SJCRH30 (cell line): ENCODE data around the gene MAN2B2. TPM values are rescaled to one million over a fixed set of nuclear protein-coding genes. Genes with fewer than 3 reads are reported as not detected.

Experiments used
- DNase-seq, 2 experiments: peaks; one replicate each; pipeline ENCODE4 v3.0.0-alpha.2; 2015 to 2020
- H3K27ac ChIP-seq: fragments of 250-450 bp; sonication (Bioruptor Pico); 2 replicates; pipeline ENCODE4 v1.5.1; 2020; ENCODE audit warnings: mild to moderate bottlenecking, moderate library complexity
- H3K27me3 ChIP-seq: fragments of 250-450 bp; sonication (Bioruptor Pico); 2 replicates; pipeline ENCODE4 v1.5.1; 2020; ENCODE audit warnings: mild to moderate bottlenecking, moderate library complexity
- H3K36me3 ChIP-seq: fragments of 250-450 bp; sonication (Bioruptor Pico); 2 replicates; pipeline ENCODE4 v1.5.1; 2020; ENCODE audit warnings: mild to moderate bottlenecking, moderate library complexity
- H3K4me1 ChIP-seq: fragments of 250-450 bp; sonication (Bioruptor Pico); 2 replicates; pipeline ENCODE4 v1.5.1; 2020; ENCODE audit warnings: mild to moderate bottlenecking, moderate library complexity
- H3K4me3 ChIP-seq: fragments of 250-450 bp; sonication (Bioruptor Pico); 2 replicates; pipeline ENCODE4 v1.5.1; 2020; ENCODE audit warnings: mild to moderate bottlenecking, moderate library complexity
- H3K9me3 ChIP-seq: fragments of 250-450 bp; sonication (Bioruptor Pico); replicated peaks from 2 replicates; pipeline ENCODE4 v1.5.1; 2020; ENCODE audit warnings: mild to moderate bottlenecking, moderate library complexity
- total RNA-seq: library from RNA; depleted of rRNA; stranded (reverse); fragments of >200 nt; shearing (Covaris generic); gene quantifications from 2 replicates; pipeline ENCODE4 v1.2.3, GENCODE V29; 2014

MAN2B2 gene
- total RNA-seq, 1 experiment from 2014 or later: 9.1 TPM

DNA sequence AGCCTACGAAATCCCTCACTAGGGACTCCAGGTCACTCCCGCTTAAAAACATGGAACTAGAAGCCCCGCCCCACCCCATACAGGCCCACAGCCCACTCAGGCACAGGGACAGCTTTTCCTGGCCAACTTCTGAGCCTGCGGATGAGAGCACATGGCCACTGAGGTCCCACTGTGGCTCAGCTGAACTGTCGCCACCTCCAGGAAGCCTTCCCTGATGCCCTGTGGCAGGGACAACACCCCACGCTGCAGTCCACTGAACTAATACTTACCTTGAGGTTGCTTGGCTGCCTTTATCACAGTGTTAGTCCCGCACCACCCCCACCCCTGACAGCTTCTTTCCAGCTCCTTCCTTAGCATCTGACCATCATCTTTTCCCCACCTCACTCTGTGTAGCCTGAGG is 39.3 kb upstream of the MAN2B2 start:
- no peak overlapping the region for H3K4me3 ChIP-seq

DNA sequence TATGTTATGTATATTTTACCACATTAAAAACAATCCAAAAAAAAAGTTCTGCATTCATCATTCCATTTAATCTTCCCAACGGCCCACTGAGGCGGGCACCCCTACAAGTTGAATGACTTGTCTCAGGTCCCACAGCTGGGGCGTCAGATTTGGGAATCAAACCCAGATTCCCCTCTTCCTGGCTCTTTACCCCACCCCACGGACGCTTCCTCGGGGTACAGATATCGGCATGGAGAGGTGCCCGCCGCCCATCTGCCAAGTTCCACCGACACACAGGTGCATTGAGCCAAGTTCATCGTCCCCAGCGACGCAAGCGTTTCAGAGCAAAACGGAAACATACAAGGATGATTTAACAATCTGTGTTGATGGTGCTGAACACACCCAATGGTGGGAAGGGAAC is 36.9 kb upstream of the MAN2B2 start:
- Histone ChIP-seq H3K27me3 (no peaks in the 10 kb centered on the region), H3K36me3 (no peaks in the 10 kb centered on the region), H3K27ac (no peak overlapping the region), H3K4me3 (no peak overlapping the region), H3K9me3 (peaks cover 7% of the 10 kb centered on the region; the same call in 1 of the 2 replicates), H3K4me1 (no peaks in the 10 kb centered on the region)
- no peak for DNase-seq

More for the DNA sequence above, 39.3 kb upstream of the MAN2B2 start:
- Histone ChIP-seq H3K27ac (no peak overlapping the region), H3K27me3 (peaks cover 3% of the 10 kb centered on the region; the same call in 1 of the 2 replicates), H3K9me3 (peaks cover 7% of the 10 kb centered on the region; the same call in 1 of the 2 replicates), H3K4me1 (no peaks in the 10 kb centered on the region), H3K36me3 (no peaks in the 10 kb centered on the region)
- DNase-seq: no peak

- Histone ChIP-seq H3K4me3 (no peak overlapping the region), H3K27me3 (no peaks in the 10 kb centered on the region), H3K36me3 (no peaks in the 10 kb centered on the region), H3K4me1 (no peaks in the 10 kb centered on the region), H3K27ac (no peak overlapping the region), H3K9me3 (peaks cover 7% of the 10 kb centered on the region; the same call in 1 of the 2 replicates)
- no peak for DNase-seq
Measured at GRCh38 chr4:6538575-6538974, 36.4 kb upstream of the MAN2B2 start.

- no peaks in the 10 kb centered on the region for H3K27me3 ChIP-seq
- peaks cover 1% of the 10 kb centered on the region; the same call in 1 of the 2 replicates for H3K9me3 ChIP-seq
- no peaks in the 10 kb centered on the region for H3K36me3 ChIP-seq
- no peak for DNase-seq
- H3K27ac ChIP-seq: no peak overlapping the region
- H3K4me3 ChIP-seq: no peak overlapping the region
- H3K4me1 ChIP-seq: no peaks in the 10 kb centered on the region
Measured at GRCh38 chr4:6539009-6539764, 35.8 kb upstream of the MAN2B2 start.

DNA sequence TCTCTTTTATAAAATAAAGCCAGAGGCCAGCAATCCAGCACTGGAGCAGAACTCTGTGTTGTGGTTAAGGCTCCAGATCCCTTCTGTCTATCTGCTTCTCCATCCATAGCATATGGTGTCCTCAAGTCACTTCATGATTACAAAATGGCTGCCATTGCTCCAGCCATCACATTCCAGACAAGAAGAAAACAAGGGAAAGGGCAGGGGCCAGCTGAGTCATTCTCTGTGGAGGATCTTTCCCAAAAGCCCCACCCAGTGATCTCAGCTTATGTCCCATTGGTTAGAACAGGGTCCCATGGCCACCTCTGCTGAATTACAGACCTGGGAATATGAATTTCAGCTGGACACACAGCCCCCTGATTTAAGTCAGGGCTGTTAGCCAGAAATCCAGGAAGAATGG is 34.1 kb upstream of the MAN2B2 start:
- no peaks in the 10 kb centered on the region for H3K9me3 ChIP-seq
- H3K27me3 ChIP-seq: no peaks in the 10 kb centered on the region
- H3K36me3 ChIP-seq: no peaks in the 10 kb centered on the region
- no peak overlapping the region for H3K4me3 ChIP-seq
- H3K4me1 ChIP-seq: no peaks in the 10 kb centered on the region
- no peak for DNase-seq
- H3K27ac ChIP-seq: no peak overlapping the region

DNA sequence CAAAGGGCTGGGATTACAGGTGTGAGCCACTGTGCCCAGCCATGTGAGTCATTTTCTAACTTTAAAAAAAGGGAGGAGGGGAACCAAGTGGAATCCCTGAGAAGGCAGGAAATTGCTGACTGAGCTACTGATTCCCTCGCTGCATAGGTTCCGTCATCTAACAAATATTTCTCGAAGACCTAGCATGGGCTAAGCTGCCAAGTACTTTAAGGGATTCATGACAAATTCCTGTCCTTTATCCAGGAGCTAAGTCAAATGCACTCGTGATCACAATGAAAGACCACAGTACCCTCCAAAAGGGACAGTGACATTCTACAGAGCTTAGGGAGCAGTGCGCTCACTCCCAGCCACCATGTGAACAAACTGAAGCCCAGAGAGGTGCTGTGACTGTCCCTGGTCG is 33.2 kb upstream of the MAN2B2 start:
- Histone ChIP-seq H3K36me3 (no peaks in the 10 kb centered on the region), H3K9me3 (no peaks in the 10 kb centered on the region), H3K27ac (no peak overlapping the region), H3K4me3 (no peak overlapping the region), H3K4me1 (no peaks in the 10 kb centered on the region), H3K27me3 (no peaks in the 10 kb centered on the region)
- DNase-seq: no peak

DNA sequence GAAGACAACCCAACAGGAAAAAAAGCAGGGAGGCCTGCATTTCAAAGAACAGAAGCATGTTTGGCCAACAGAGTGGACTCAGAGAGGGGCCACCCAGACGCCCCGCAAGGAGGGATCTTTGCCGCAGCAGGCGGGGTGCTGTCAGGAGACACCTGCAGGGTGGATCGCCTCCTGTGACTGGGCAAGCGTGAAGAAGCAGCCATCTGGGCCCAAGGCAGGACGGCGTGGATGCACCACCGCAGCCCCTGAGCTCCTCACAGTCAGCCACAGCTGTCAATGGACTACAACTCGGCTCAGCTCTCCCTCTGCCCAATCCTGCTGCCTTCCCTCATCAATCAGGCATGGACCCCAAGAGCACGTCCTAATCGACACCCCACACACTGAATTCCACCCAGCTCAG is 32.0 kb upstream of the MAN2B2 start:
- no peak overlapping the region for H3K27ac ChIP-seq
- no peaks in the 10 kb centered on the region for H3K36me3 ChIP-seq
- H3K4me3 ChIP-seq: no peak overlapping the region
- no peaks in the 10 kb centered on the region for H3K9me3 ChIP-seq
- no peaks in the 10 kb centered on the region for H3K4me1 ChIP-seq
- 0 out of 2 replicates have a peak, but pooled peaks cover 3% of the 10 kb centered on the region for H3K27me3 ChIP-seq
- DNase-seq: no peak

DNA sequence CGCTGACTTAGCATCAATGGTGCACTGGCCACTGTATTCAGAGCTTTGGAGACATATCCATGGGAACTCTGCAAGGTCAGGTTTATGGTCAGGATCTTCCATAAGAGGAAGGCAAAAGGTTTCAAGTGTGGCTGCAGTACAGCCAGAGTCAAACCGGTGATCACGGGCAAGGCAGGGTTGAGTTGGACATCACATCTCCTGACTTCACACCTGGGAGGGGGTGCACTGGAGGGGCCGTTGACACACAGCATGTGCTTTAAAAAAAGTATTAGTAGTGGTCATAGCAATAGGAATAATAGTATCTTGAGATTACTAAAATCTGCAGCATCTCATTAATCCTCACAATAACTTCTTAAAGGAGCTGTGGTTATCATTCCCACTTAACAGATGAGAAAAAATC is 28.9 kb upstream of the MAN2B2 start:
- no peak overlapping the region for H3K4me3 ChIP-seq
- H3K36me3 ChIP-seq: no peaks in the 10 kb centered on the region
- DNase-seq: no peak
- 0 out of 2 replicates have a peak, but pooled peaks cover 3% of the 10 kb centered on the region for H3K27me3 ChIP-seq
- no peaks in the 10 kb centered on the region for H3K9me3 ChIP-seq
- H3K4me1 ChIP-seq: no peaks in the 10 kb centered on the region
- H3K27ac ChIP-seq: no peak overlapping the region

- Histone ChIP-seq H3K27me3 (0 out of 2 replicates have a peak, but pooled peaks cover 3% of the 10 kb centered on the region), H3K36me3 (no peaks in the 10 kb centered on the region), H3K9me3 (no peaks in the 10 kb centered on the region), H3K4me3 (no peak overlapping the region), H3K4me1 (no peaks in the 10 kb centered on the region), H3K27ac (no peak overlapping the region)
- DNase-seq: peak; percentile 58 to 82
Measured at GRCh38 chr4:6546681-6547447, 28.1 kb upstream of the MAN2B2 start.

DNA sequence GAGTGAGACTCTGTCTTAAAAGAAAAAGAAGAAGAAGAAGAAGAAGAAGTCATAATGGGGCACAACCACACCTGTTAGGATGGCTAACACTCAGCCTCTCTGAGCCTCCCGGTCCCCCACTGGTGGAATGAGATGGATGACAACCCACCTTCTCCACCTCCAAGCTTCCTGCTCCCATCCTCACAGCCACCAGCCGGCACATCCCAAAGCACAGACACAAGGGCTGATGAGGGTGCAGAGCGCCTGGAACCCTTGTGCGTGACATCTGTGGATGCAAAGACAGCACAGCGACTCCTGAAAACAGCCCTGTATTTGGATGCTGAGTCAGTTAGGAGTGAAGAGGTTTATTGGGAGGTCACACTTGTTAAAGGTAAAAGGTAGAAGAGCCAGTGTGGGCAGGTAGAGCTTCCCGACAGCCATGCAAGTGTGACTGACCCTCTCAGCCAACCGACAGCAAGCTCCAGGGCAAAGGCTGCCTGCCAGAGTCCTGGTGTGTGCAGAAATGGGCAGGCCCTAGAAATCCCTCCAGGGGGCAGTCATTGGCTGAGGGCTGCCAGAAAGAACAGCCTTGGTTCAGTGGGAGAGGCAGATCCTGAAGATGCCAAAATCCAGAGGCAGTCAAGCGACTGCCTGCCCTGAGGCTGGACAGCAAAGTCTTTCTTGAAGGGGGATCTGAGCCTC is 26.6 kb upstream of the MAN2B2 start:
- no peaks in the 10 kb centered on the region for H3K9me3 ChIP-seq
- peaks cover 5% of the 10 kb centered on the region; the same call in 1 of the 2 replicates for H3K27me3 ChIP-seq
- no peaks in the 10 kb centered on the region for H3K4me1 ChIP-seq
- H3K36me3 ChIP-seq: no peaks in the 10 kb centered on the region
- peak; percentile 61 to 71 for DNase-seq
- H3K4me3 ChIP-seq: no peak overlapping the region
- H3K27ac ChIP-seq: no peak overlapping the region

DNA sequence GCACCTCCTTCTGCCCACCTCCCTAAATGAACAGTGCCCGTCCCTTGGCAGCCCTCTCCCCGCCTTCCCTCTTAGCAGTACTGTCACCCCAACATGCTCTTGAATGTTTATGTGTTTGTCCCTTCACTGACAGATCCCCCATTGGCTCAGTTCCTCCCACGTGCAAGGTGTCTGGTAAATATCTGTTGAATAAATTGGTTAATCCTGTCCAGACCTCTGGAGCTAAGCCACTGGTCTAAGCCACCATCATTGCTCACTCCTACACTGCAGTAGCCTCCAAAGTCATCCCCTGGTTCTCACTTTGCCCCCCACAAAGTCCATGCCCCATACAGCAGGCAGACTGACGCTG is 26.1 kb upstream of the MAN2B2 start:
- no peak overlapping the region for H3K4me3 ChIP-seq
- H3K9me3 ChIP-seq: no peaks in the 10 kb centered on the region
- H3K27ac ChIP-seq: no peak overlapping the region
- H3K36me3 ChIP-seq: no peaks in the 10 kb centered on the region
- DNase-seq: no peak
- no peaks in the 10 kb centered on the region for H3K4me1 ChIP-seq
- peaks cover 8% of the 10 kb centered on the region; the same call in 1 of the 2 replicates for H3K27me3 ChIP-seq

DNA sequence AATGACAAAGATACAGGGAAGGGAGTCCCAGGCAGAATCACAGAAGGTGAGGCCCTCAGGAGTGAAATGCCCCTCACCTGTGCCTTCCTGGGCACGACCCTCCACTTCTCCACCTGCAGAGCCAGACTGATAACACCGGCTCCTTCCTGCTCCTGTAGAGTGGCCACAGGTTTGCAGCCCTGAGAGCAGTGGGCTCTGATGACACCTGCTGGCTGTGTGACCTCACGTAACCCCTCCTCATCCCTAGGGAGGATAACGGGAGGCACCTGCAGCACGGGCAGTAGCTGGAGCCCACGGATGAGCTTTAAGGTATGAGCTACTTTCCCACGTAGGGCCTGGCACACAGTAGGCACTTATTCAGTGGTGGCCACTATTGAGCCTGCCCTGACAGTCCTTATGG is 25.5 kb upstream of the MAN2B2 start:
- Histone ChIP-seq H3K27me3 (peaks cover 8% of the 10 kb centered on the region; the same call in 1 of the 2 replicates), H3K9me3 (no peaks in the 10 kb centered on the region), H3K4me3 (no peak overlapping the region)

DNA sequence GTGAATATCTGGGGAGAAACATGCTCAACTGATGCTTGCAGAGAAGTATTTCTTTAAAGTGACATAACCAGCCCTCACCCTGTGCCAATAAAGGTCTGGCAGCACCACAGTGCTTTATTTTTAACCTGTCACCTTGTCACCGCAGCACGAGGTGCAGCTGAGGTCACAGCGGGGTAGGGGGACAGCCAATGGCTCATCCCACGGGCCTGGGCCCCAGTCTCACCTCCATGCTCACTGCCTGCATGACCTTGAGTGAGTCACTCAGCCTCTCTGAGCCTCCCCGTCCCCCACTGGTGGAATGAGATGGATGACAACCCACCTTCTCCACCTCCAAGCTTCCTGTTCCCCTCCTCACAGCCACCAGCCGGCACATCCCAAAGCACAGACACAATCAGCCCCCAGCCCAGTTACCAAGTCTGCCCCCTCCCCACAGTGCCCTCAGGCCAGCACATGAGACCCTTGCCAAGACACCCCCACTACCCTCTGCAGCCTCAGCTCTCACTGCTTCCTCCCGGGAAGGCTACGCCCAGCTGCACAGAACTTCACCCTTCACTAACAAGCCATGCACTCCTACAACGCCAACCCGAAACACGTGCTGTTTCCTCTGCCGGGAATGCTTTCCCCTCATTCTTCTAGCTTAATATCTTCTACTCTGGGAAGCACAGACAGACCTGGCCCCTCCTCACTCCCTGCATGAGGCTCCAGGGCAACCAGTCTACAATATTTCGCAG is 24.9 kb upstream of the MAN2B2 start:
- no peak overlapping the region for H3K27ac ChIP-seq
- no peaks in the 10 kb centered on the region for H3K36me3 ChIP-seq
- peaks cover 8% of the 10 kb centered on the region; the same call in 1 of the 2 replicates for H3K27me3 ChIP-seq
- no peak for DNase-seq
- no peak overlapping the region for H3K4me3 ChIP-seq
- no peaks in the 10 kb centered on the region for H3K9me3 ChIP-seq
- no peaks in the 10 kb centered on the region for H3K4me1 ChIP-seq

More for the DNA sequence above, 25.5 kb upstream of the MAN2B2 start:
- no peak overlapping the region for H3K27ac ChIP-seq
- DNase-seq: no peak
- H3K36me3 ChIP-seq: no peaks in the 10 kb centered on the region
- no peaks in the 10 kb centered on the region for H3K4me1 ChIP-seq

DNA sequence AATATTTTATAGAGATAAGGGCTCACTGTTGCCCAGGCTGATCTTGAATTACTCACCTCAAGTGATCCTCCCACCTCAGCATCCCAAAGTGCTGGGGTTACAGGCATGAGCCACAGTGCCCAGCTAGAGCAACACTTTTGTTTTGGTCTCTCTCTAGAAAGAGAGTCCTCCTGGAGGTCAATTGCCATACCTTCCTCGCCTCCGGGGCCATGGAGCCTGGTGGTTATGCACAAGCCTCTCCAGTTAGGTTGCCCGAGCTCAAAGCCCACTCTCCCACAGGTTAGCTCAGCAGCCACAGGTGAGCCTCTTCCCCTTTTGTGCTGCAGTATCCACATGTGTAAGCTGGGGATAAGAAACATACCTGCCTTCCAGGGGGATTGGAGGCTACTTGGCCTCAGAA is 24.2 kb upstream of the MAN2B2 start:
- Histone ChIP-seq H3K27me3 (peaks cover 8% of the 10 kb centered on the region; the same call in 1 of the 2 replicates), H3K4me1 (no peaks in the 10 kb centered on the region), H3K4me3 (no peak overlapping the region), H3K27ac (no peak overlapping the region), H3K9me3 (no peaks in the 10 kb centered on the region), H3K36me3 (no peaks in the 10 kb centered on the region)
- DNase-seq: no peak
